HPDE6-E6E7 (cell line): ENCODE results near the gene ZER1.
"Not testable (repeated sequence)": the region's sequence is repeated elsewhere in the genome, so short reads cannot be mapped to it uniquely, and the experiment has no call there.

Source experiments
- DNase-seq: peaks from one replicate; pipeline ENCODE4 v3.0.0; 2011; ENCODE audit warnings: missing footprints; ENCODE audit errors: extremely low spot score

Gene ZER1

GRCh38 chr9:128771745-128772519 is at the start of gene ZER1:
Gene ZER1, minus strand, starts transcription at chr9:128771927. Its CDS starts 16,362 bp downstream, at chr9:128755565.
- peak; percentile 95 for DNase-seq

- DNase-seq, result no peak
These were observed 49.2 kb upstream of the ZER1 start for GRCh38 chr9:128820665-128821583.

GRCh38 chr9:128819716-128820664 is 48.3 kb upstream of the ZER1 start:
- DNase-seq, result no peak

GRCh38 chr9:128818839-128819715 is 47.4 kb upstream of the ZER1 start:
- peak; percentile 23 for DNase-seq

- DNase-seq, result peak; percentile 99
These were observed 46.5 kb upstream of the ZER1 start, which contains the start of gene ENDOG for GRCh38 chr9:128818099-128818838. Gene ENDOG, plus strand, starts transcription at chr9:128818500. Its CDS starts 185 bp downstream, at chr9:128818685.

GRCh38 chr9:128810873-128811272 is 39.1 kb upstream of the ZER1 start:
- DNase-seq, result no peak

- DNase-seq, result no peak
These were observed 38.1 kb upstream of the ZER1 start for GRCh38 chr9:128809831-128810230.

GRCh38 chr9:128809036-128809599 is 37.4 kb upstream of the ZER1 start:
- no peak for DNase-seq

GRCh38 chr9:128808543-128808942 is 36.8 kb upstream of the ZER1 start:
- DNase-seq, result no peak

- no peak for DNase-seq
These were observed 36.1 kb upstream of the ZER1 start for GRCh38 chr9:128807827-128808226.

- DNase-seq, result no peak
These were observed 33.9 kb upstream of the ZER1 start for GRCh38 chr9:128805661-128806060.

GRCh38 chr9:128802482-128802881 is 30.8 kb upstream of the ZER1 start:
- no peak for DNase-seq

- no peak for DNase-seq
These were observed 28.3 kb upstream of the ZER1 start for GRCh38 chr9:128800061-128800460.

GRCh38 chr9:128798896-128799295 is 27.2 kb upstream of the ZER1 start:
- DNase-seq, result no peak

- not testable (repeated sequence) for DNase-seq
These were observed 23.2 kb upstream of the ZER1 start for GRCh38 chr9:128794961-128795360.

- DNase-seq, result no peak
These were observed 21.4 kb upstream of the ZER1 start for GRCh38 chr9:128792978-128793686.

- DNase-seq, result no peak
These were observed 20.4 kb upstream of the ZER1 start for GRCh38 chr9:128792134-128792533.

- no peak for DNase-seq
These were observed 18.8 kb upstream of the ZER1 start for GRCh38 chr9:128790536-128790935.

- no peak for DNase-seq
These were observed 16.7 kb upstream of the ZER1 start for GRCh38 chr9:128788445-128788844.
